Activated B cell treated with CpG ODN at 0.5 μM for 24 hours (primary cell): ENCODE results near the gene SNED1. TPM values are rescaled to one million over a fixed set of nuclear protein-coding genes. Genes with fewer than 3 reads are reported as not detected.

Experiments used
- ATAC-seq: fragments of 200-7000 bp; cut with Tn5 transposase; one replicate; pipeline ENCODE4 v1.10.0; 2021; ENCODE audit warnings: low read depth, mild to moderate bottlenecking, moderate library complexity
- CTCF ChIA-PET: fragments of 350-600 bp; sonication (Branson Sonifier 250); formaldehyde crosslinking; loops from one replicate; lab custom pipeline; 2021; ENCODE audit warnings: antibody characterized with exemption; lab: Charles Lee
- POLR2A ChIA-PET: fragments of 350-600 bp; sonication (Branson Sonifier 250); formaldehyde crosslinking; loops from one replicate; lab custom pipeline; 2021; ENCODE audit warnings: antibody characterized with exemption; lab: Charles Lee
- DNase-seq: peaks from one replicate; pipeline ENCODE4 v3.0.0; 2022
- H3K27ac Mint-ChIP-seq: one replicate; pipeline ENCODE4 v1.8.0; 2020; ENCODE audit warnings: mixed read lengths
- H3K27me3 Mint-ChIP-seq: one replicate; pipeline ENCODE4 v1.8.0; 2021; ENCODE audit warnings: mixed read lengths
- H3K36me3 Mint-ChIP-seq: one replicate; pipeline ENCODE4 v1.8.0; 2021; ENCODE audit warnings: low read depth, mixed read lengths
- H3K4me1 Mint-ChIP-seq: one replicate; pipeline ENCODE4 v1.8.0; 2021; ENCODE audit warnings: mixed read lengths
- H3K4me3 Mint-ChIP-seq: one replicate; pipeline ENCODE4 v1.8.0; 2020; ENCODE audit warnings: mild to moderate bottlenecking, mixed read lengths
- H3K9me3 Mint-ChIP-seq: one replicate; pipeline ENCODE4 v1.8.0; 2020; ENCODE audit warnings: mixed read lengths
- CTCF ChIP-seq: fragments of 200-600 bp; IDR thresholded peaks from one replicate; pipeline ENCODE4 v1.8.0; 2022; ENCODE audit warnings: antibody characterized with exemption, mild to moderate bottlenecking
- intact Hi-C: fragments of 100-400 bp; cut with micrococcal nuclease; formaldehyde crosslinking; loops from one replicate; pipeline ENCODE4 v1.15.1; 2024
- total RNA-seq: library from RNA; stranded (reverse); gene quantifications from 2 replicates; pipeline ENCODE4 v1.2.3, GENCODE V29; 2022

SNED1 gene
- total RNA-seq, 1 donor from 2014 or later = 59.8 TPM

GRCh38 chr2:241064802-241065354 lies 66.5 kb downstream of the SNED1 start:
- DNase-seq (no peak), ATAC-seq (no peak)
- Mint-ChIP-seq H3K4me3 (no peak overlapping the region), H3K9me3 (no peaks in the 10 kb centered on the region), H3K27me3 (peaks cover 3% of the 10 kb centered on the region), H3K27ac (no peak overlapping the region), H3K4me1 (peaks cover 2% of the 10 kb centered on the region), H3K36me3 (peaks cover 6% of the 10 kb centered on the region)
- ChIA-PET POLR2A (no interaction called here), CTCF (no interaction called here)
- intact Hi-C loops = loop anchor here (2.0 kb wide), 1 partner anchor 24 kb away; no protein-coding TSS in a partner anchor
- TF ChIP-seq CTCF = no peak

GRCh38 chr2:241065355-241065803 lies 67.0 kb downstream of the SNED1 start:
- Mint-ChIP-seq H3K36me3 (peaks cover 6% of the 10 kb centered on the region), H3K27ac (no peak overlapping the region), H3K4me3 (no peak overlapping the region), H3K27me3 (peaks cover 3% of the 10 kb centered on the region), H3K4me1 (peaks cover 2% of the 10 kb centered on the region), H3K9me3 (no peaks in the 10 kb centered on the region)
- intact Hi-C loops = loop anchor here (2.0 kb wide), 1 partner anchor 25 kb away; no protein-coding TSS in a partner anchor
- no peak for DNase-seq
- ChIA-PET POLR2A (no interaction called here), CTCF (no interaction called here)
- no peak for TF ChIP-seq CTCF
- ATAC-seq = no peak

- Mint-ChIP-seq H3K27me3 (peaks cover 2% of the 10 kb centered on the region), H3K27ac (peak overlapping the region; percentile 35), H3K36me3 (peaks cover 6% of the 10 kb centered on the region), H3K4me1 (peaks cover 2% of the 10 kb centered on the region), H3K4me3 (no peak overlapping the region), H3K9me3 (no peaks in the 10 kb centered on the region)
- intact Hi-C loops = no loop called here
- no peak for TF ChIP-seq CTCF
- ATAC-seq = no peak
- CTCF ChIA-PET = no interaction called here
- POLR2A ChIA-PET = no interaction called here
- DNase-seq = no peak
Measured at GRCh38 chr2:241066171-241066892, 67.9 kb downstream of the SNED1 start.

- Mint-ChIP-seq H3K4me1 (peaks cover 2% of the 10 kb centered on the region), H3K27me3 (peaks cover 2% of the 10 kb centered on the region), H3K9me3 (no peaks in the 10 kb centered on the region), H3K27ac (no peak overlapping the region), H3K4me3 (no peak overlapping the region), H3K36me3 (peaks cover 6% of the 10 kb centered on the region)
- intact Hi-C loops = no loop called here
- ChIA-PET CTCF (no interaction called here), POLR2A (no interaction called here)
- DNase-seq (no peak), ATAC-seq (no peak)
- TF ChIP-seq CTCF = no peak
Measured at GRCh38 chr2:241066893-241067341, 68.5 kb downstream of the SNED1 start.

- no peak for DNase-seq
- POLR2A ChIA-PET = no interaction called here
- Mint-ChIP-seq H3K9me3 (no peaks in the 10 kb centered on the region), H3K27me3 (peaks cover 2% of the 10 kb centered on the region), H3K36me3 (peaks cover 10% of the 10 kb centered on the region), H3K27ac (no peak overlapping the region), H3K4me1 (peaks cover 2% of the 10 kb centered on the region), H3K4me3 (no peak overlapping the region)
- no peak for ATAC-seq
- intact Hi-C loops = no loop called here
- TF ChIP-seq CTCF = no peak
- CTCF ChIA-PET = no interaction called here
Measured at GRCh38 chr2:241067501-241068135, 69.2 kb downstream of the SNED1 start.
